Esophagus (tissue), 2 donors: ENCODE results near the gene OLR1. TPM values are rescaled to one million over a fixed set of nuclear protein-coding genes. Genes with fewer than 3 reads are reported as not detected.
"Not testable (repeated sequence)": the region's sequence is repeated elsewhere in the genome, so short reads cannot be mapped to it uniquely, and the experiment has no call there.

Experiments used
- H3K27ac ChIP-seq, 2 donors: one replicate each; pipeline ENCODE4 v1.5.1; 2013; ENCODE audit warnings: low read depth in 2 of 2, mild to moderate bottlenecking in 2 of 2, inconsistent platforms in 1 of 2, low read length in 1 of 2, moderate library complexity in 1 of 2
- H3K27me3 ChIP-seq, 2 donors: one replicate each; pipeline ENCODE4 v1.6.1; 2013; ENCODE audit warnings: low read length in 2 of 2, control low read depth in 1 of 2, mild to moderate bottlenecking in 1 of 2; ENCODE audit not compliant: insufficient read depth in 2 of 2, control insufficient read depth in 1 of 2
- H3K36me3 ChIP-seq, 2 donors: one replicate each; pipeline ENCODE4 v1.6.1; 2013; ENCODE audit warnings: low read length in 1 of 2; ENCODE audit not compliant: control insufficient read depth in 2 of 2, insufficient read depth in 2 of 2
- H3K4me1 ChIP-seq, 2 donors: one replicate each; pipeline ENCODE4 v1.6.1; 2013; ENCODE audit warnings: low read length in 1 of 2; ENCODE audit not compliant: control insufficient read depth in 2 of 2, insufficient read depth in 2 of 2
- H3K4me3 ChIP-seq, 2 donors: one replicate each; pipeline ENCODE4 v1.5.1; 2013; ENCODE audit warnings: low read length in 2 of 2, mild to moderate bottlenecking in 2 of 2, low read depth in 1 of 2, moderate library complexity in 1 of 2
- H3K9me3 ChIP-seq, 2 donors: one replicate each; pipeline ENCODE4 v1.6.1; 2013; ENCODE audit warnings: mild to moderate bottlenecking in 2 of 2, low read depth in 1 of 2, low read length in 1 of 2, moderate library complexity in 1 of 2; ENCODE audit not compliant: control insufficient read depth in 2 of 2, insufficient read depth in 1 of 2
- WGBS, 2 donors: extraction: QIAGEN DNeasy Blood & Tissue Kit; methylation state at CpG; one replicate each; pipeline ENCODE4 v1.1.7; 2013; 5-methylcytosine and 5-hydroxymethylcytosine counted together
- polyA plus RNA-seq, 2 donors: library from polyadenylated mRNA; stranded (reverse); fragments of 200-250 nt; gene quantifications; one replicate each; pipeline ENCODE4 v1.2.3, GENCODE V29; 2013
- donor health status: healthy with polysubstance abuse.
- donor health status: Bipolar disorder and iron deficiency.

Gene OLR1
- under 1 TPM; 0.14 to 0.20 TPM for polyA plus RNA-seq

DNA sequence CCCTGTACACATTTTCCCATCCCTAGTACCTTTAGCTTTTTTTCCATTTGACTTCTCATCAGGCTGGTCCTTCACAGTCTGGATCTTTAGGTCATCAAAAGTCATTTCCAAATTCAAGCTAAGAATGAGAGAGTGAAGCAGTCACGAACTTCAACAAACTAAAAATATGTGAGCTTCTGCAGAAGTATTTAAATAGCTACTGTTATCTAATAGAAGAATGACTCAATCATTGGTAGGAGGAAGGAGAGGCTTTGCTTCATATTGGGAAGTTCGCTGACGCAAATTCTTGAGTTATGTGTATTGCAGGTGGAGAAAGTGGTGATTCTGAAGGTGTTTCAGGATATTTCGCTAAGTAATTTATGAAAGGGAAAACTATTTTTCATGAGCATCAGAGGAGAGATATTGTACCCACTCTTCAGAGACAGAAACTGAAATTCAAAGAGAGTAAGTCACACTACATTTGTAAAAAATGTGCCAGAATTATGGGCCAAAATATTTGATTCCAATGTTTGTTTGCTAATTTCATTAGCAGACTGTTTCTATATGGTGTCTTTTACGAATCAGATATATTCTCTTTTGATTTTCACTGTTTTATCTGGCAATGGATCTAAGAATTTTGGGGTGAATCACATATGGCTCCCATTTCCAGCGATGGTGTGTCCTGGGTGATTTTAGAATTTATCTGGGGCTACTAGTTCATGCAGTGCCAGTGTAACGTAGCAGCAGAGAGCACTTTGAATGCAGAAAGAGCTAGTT lies at the start of gene OLR1:
OLR1 (minus strand) TSS at position 160 of the 756 bp plus-strand sequence; CDS start at position 105, 55 bp downstream.
- H3K27ac ChIP-seq = no peak within 1 kb of the TSS
- H3K4me3 ChIP-seq = no peak within 1 kb of the TSS
- H3K36me3 ChIP-seq = no peaks in the 10 kb centered on the region
- H3K4me1 ChIP-seq = no peaks in the 10 kb centered on the region
- H3K9me3 ChIP-seq = no peaks in the 10 kb centered on the region
- 74 to 80% methylated on average over 7 of the region's 7 CpGs for WGBS, 2 donors
- no peaks in the 10 kb centered on the region for H3K27me3 ChIP-seq

DNA sequence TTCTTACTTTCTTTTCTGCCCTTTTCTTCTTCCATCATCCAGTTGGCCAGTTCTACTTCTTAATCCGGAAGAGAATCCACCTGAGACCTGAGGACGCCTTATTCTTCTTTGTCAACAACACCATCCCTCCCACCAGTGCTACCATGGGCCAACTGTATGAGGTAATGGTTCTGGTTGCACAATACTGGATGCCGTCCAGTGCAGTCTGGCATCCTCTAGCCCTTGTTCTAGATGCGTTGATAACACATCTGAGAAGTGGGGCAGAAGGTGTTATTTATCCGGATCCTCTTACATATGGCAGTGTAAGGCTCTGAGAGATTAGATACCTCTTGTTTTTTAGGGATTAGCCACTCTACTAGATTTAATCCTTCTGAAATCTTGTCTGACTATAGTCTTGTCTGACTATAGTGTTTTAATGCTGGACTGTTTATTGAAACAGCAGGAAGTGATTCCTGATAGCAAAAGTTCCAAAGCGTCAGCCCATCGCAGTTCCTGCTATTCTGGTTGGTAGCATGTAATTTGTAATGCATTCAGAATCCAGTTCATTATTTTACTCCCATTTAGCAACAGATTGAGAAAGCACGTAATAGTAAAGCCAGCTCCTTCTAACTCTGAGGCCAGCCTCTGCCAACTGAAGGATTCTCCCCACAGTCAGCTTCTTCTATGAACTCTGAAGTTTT lies 48.6 kb upstream of the OLR1 start:
- peak overlapping the region; percentile 4 to 33 for H3K27ac ChIP-seq
- H3K4me3 ChIP-seq = no peak overlapping the region
- WGBS, 2 donors = 52 to 54% methylated on average over 8 of the region's 8 CpGs
- no peaks in the 10 kb centered on the region for H3K9me3 ChIP-seq
- no peaks in the 10 kb centered on the region for H3K27me3 ChIP-seq
- no peaks in the 10 kb centered on the region for H3K4me1 ChIP-seq
- H3K36me3 ChIP-seq = peaks cover 10 to 14% of the 10 kb centered on the region in 2 donors

DNA sequence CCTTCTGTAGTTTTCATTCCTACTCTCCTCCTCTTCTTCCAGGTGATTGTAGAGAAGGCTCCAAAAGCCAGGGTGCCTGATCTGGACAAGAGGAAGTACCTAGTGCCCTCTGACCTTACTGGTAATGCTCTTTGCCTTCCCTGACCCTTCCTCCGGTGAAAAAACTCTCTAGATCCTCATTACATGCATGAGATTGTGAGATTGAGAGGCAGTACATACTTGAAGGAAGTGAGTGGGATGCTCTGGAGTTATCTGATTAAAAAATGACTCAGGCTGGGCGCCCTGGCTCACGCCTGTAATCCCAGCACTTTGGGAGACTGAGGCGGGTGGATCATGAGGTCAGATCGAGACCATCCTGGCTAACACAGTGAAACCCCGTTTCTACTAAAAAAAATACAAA lies 46.1 kb upstream of the OLR1 start:
- 93 to 94% methylated on average over 6 of the region's 6 CpGs for WGBS, 2 donors
- Histone ChIP-seq H3K4me3 (no peak overlapping the region), H3K9me3 (no peaks in the 10 kb centered on the region), H3K4me1 (no peaks in the 10 kb centered on the region), H3K36me3 (peaks cover 6 to 8% of the 10 kb centered on the region in 2 donors), H3K27ac (no peak overlapping the region), H3K27me3 (no peaks in the 10 kb centered on the region)

- H3K36me3 ChIP-seq, H3K27me3 ChIP-seq, H3K27ac ChIP-seq, H3K9me3 ChIP-seq, H3K4me3 ChIP-seq, H3K4me1 ChIP-seq: not testable (repeated sequence)
- 79 to 87% methylated on average over 13 of the region's 13 CpGs for WGBS, 2 donors
Observed at GRCh38 chr12:10215946-10216345, 44.0 kb upstream of the OLR1 start.

GRCh38 chr12:10215436-10215835 lies 43.5 kb upstream of the OLR1 start:
- Histone ChIP-seq H3K27me3 (no peaks in the 10 kb centered on the region), H3K27ac (no peak overlapping the region), H3K36me3 (peaks cover 2% of the 10 kb centered on the region in 2 donors), H3K4me3 (peak overlapping the region in 1 of 2 donors; percentile 83), H3K4me1 (no peaks in the 10 kb centered on the region), H3K9me3 (no peaks in the 10 kb centered on the region)
- WGBS, 2 donors = 54 to 57% methylated on average over 2 of the region's 2 CpGs

GRCh38 chr12:10214895-10215267 lies 42.9 kb upstream of the OLR1 start:
- Histone ChIP-seq H3K27ac (peak overlapping the region in 1 of 2 donors; percentile 40), H3K36me3 (peaks cover under 1 to 2% of the 10 kb centered on the region in 2 donors), H3K27me3 (no peaks in the 10 kb centered on the region), H3K9me3 (no peaks in the 10 kb centered on the region), H3K4me3 (peak overlapping the region in 1 of 2 donors; percentile 83), H3K4me1 (no peaks in the 10 kb centered on the region)
- WGBS, 2 donors = 63 to 69% methylated on average over 3 of the region's 3 CpGs

DNA sequence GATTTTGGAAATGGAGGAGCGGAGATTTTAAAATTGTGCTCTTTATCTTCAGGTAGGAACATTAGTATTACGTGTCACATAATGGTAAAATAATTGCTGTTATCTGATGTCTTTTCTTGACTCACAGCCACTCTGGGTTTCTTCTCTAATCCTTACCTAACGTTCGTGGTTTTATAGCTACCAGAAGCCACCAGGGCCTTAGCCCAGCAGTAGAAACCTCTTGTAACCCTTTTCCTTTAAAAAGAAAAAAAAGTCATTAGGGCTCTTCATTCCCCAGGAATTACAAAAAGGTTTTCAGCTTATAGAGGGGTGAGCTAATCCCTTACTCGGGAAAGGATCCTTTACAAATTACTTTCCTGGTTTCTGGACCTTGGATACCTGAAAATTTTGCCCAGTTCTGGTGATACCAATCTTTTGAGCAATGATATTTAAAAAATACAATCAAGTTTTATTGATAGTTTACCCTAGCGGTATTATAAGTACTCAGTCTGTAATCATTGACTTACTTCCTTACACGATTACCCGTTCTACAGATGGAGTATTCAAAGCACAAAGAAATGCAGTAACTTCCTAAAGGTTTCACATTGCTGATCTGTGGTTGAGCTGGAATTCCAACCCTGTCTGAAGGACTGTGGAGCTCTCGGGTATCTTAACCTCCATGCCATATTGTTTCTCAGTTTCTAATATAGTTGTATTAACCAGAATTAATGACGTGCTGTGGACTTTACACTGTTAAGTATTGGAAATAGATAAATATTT lies 42.4 kb upstream of the OLR1 start:
- 19 to 21% methylated on average over 10 of the region's 10 CpGs for WGBS, 2 donors

GRCh38 chr12:10213168-10214135 lies 41.5 kb upstream of the OLR1 start:
- peak overlapping the region; percentile 80 to 83 for H3K4me3 ChIP-seq
- no peaks in the 10 kb centered on the region for H3K9me3 ChIP-seq
- no peaks in the 10 kb centered on the region for H3K4me1 ChIP-seq
- H3K36me3 ChIP-seq = peaks cover 0 to 2% of the 10 kb centered on the region in 2 donors
- no peaks in the 10 kb centered on the region for H3K27me3 ChIP-seq
- WGBS, 2 donors = 1% methylated on average over 47 of the region's 47 CpGs
- peak overlapping the region; percentile 98 to 99 for H3K27ac ChIP-seq

More for the DNA sequence above, 42.4 kb upstream of the OLR1 start:
- H3K36me3 ChIP-seq = peaks cover 0 to 2% of the 10 kb centered on the region in 2 donors
- no peaks in the 10 kb centered on the region for H3K4me1 ChIP-seq
- no peaks in the 10 kb centered on the region for H3K27me3 ChIP-seq
- H3K27ac ChIP-seq = peak overlapping the region; percentile 98 to 99
- H3K9me3 ChIP-seq = no peaks in the 10 kb centered on the region
- H3K4me3 ChIP-seq = peak overlapping the region; percentile 80 to 83

- no peaks in the 10 kb centered on the region for H3K27me3 ChIP-seq
- H3K4me1 ChIP-seq = no peaks in the 10 kb centered on the region
- peak within 1 kb of the TSS; percentile 80 to 83 for H3K4me3 ChIP-seq
- WGBS, 2 donors = 1% methylated on average over 35 of the region's 35 CpGs
- peak within 1 kb of the TSS; percentile 98 to 99 for H3K27ac ChIP-seq
- no peaks in the 10 kb centered on the region for H3K36me3 ChIP-seq
- H3K9me3 ChIP-seq = no peaks in the 10 kb centered on the region
Observed at GRCh38 chr12:10212739-10213131, 40.8 kb upstream of the OLR1 start, which contains the start of gene GABARAPL1. GABARAPL1 (plus strand) TSS chr12:10212877; CDS start chr12:10213130, 253 bp downstream.
